NK-92 (cell line): ENCODE measurements around the gene TRIM56.
"Not testable (repeated sequence)": the region's sequence is repeated elsewhere in the genome, so short reads cannot be mapped to it uniquely, and the experiment has no call there.

Experiments
- DNase-seq: peaks from one replicate; lab custom pipeline; 2025; ENCODE audit not compliant: unreplicated experiment; lab: John Stamatoyannopoulos, UW

TRIM56 gene

DNA sequence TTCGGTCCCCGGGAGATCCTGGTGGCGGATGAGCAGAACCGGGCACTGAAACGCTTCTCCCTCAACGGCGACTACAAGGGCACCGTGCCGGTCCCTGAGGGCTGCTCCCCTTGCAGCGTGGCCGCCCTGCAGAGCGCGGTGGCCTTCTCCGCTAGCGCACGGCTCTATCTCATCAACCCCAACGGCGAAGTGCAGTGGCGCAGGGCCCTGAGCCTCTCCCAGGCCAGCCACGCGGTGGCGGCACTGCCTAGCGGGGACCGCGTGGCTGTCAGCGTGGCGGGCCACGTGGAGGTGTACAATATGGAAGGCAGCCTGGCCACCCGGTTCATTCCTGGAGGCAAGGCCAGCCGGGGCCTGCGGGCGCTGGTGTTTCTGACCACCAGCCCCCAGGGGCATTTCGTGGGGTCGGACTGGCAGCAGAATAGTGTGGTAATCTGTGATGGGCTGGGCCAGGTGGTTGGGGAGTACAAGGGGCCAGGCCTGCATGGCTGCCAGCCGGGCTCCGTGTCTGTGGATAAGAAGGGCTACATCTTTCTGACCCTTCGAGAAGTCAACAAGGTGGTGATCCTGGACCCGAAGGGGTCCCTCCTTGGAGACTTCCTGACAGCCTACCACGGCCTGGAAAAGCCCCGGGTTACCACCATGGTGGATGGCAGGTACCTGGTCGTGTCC, 3.7 kb downstream of the TRIM56 start:
- no peak for DNase-seq

DNA sequence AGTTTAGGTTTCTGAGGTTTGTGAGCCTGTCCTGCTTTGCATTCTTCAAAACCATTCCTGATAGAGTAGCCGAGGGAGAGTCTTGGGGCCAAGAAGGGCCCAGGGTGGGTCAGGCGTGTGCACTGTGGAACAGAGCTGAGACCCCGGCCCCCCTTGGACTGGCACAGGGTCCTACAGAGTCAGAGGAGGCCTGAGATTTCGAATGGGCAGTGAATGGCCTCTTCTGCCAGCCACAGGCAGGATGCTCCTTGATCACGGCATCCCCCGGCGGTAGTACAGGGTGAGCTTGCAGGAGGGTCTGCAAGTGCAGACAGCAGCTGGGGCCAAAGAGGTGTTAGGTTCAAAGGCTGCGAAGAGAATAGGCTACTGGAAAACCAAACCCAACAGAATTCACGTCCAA, 4.6 kb downstream of the TRIM56 start:
- DNase-seq, result no peak

DNA sequence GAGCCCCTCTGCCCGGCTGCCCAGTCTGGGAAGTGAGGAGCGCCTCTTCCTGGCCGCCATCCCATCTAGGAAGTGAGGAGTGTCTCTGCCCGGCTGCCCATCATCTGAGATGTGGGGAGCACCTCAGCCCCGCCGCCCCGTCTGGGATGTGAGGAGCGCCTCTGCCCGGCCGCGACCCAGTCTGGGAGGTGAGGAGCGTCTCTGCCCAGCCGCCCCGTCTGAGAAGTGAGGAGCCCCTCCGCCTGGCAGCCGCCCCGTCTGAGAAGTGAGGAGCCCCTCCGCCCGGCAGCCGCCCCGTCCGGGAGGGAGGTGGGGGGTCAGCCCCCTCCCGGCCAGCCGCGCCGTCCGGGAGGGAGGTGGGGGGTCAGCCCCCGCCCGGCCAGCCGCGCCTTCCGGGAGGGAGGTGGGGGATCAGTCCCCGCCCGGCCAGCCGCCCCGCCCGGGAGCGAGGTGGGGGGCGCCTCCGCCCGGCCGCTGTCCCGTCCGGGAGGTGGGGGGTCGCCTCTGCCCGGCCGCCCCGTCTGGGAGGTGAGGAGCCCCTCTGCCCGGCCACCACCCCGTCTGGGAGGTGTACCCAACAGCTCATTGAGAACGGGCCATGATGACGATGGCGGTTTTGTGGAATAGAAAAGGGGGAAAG, 7.1 kb downstream of the TRIM56 start:
- not testable (repeated sequence) for DNase-seq

DNA sequence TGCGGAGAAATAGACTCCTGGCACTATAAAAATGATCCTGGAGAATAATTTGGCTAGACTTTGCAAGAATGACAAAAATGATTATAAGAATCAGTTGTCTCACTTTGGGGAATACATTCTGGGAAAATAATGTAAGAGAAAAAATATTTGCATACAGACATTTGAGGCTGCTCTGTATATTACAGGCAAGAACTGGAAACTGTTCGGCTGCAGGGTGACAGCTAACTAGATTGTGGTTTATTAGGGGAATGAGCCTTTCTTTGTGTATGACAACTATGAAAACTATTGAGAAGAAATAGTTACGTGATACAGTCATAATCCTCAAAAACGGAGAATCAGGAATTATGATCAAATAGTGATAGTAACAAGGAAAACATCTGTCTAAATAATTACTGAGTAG, 8.6 kb downstream of the TRIM56 start:
- no peak for DNase-seq

DNA sequence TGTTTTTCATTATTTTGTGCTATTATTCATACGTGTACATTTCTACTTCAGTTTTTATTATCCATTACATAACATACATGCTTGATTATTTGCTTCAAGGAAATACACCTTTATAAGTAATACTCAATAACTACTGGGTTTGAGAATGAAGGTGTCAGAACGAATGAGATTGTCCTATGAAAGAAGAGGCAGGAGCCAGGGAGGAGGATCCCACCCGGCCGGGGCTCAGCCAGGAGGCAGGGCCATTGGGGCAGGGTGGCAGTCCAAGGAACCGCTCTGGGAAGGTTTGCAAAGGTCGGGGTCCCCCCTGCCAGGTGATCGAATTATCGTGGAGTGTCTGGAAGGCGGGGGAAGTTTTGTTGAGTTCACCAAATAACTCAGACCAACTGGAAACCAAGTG, 9.1 kb downstream of the TRIM56 start:
- DNase-seq, result no peak

DNA sequence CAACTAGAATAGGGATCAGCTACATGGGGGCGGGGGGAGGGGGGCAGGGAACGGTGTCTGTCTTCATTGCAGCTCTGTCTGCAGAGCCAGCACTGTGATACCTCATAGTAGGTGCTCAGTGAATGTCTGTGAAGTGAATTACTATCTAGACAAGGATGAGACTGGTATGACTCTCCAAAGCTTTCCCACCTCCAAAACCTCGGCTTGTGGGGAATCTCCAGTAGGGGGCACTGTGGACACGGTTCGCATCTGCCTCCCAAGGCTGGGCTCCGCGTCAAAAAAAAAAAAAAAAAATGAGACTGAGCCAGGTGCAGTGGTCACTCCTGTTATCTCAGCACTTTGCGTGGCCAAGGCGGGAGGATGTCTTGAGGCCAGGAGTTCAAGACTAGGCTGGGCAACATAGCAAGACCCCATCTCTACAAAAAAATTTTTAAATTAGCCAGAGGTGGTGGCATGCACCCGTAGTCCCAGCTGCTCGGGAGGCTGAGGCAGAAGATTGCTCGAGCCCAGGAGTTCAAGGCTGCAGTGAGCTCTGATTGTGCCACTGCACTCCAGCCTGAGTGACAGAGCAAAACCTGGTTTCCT, 9.6 kb downstream of the TRIM56 start:
- no peak for DNase-seq

DNA sequence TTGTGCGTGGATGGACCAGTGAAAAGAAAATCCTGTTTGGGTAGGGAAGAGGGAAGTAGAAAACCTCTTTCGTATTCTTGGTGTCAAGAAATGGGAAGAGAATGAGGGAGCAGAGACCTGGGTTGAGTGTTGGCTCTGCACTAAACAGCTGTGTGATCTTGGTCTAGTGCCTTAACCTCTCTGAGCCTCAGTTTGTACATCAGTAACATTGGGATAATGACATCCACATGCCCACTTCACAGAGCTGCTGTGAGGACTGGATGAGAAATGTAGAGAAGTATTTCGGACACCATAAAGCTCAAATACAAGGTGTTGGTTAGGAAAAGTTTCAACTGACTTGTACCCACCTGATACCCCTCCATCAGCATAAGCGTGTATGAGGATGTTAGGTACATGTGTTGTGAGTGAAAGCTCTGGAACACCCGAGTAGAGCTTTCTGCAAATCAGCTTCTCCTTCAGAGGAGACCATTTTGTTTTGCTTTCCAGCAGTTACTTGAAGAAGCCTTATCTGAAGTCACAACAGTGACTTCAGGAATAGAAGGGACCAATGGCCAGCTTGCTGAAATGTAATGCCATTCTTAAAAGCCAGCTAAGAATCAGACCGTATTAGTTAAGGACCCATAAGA, 11.2 kb downstream of the TRIM56 start:
- no peak for DNase-seq

DNA sequence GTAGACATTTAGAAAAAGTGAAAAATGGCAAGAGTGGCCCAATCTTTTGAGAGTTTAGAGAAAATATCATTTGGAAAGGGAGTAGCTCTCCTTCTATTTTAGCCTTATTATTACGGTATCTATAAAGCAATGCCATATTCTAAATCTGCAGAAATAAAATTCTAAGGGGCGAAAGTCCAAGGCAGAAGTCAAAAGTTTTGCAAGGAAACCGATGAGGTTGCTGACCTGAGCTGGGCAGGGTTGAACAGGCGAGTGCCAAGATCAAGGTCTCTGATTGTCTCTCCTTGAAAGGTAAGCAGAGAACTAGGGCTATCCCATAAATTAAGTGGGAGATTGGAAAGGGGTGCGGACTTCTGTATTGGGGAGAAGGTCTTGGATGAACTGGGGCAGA, 11.7 kb downstream of the TRIM56 start:
- DNase-seq, result no peak

DNA sequence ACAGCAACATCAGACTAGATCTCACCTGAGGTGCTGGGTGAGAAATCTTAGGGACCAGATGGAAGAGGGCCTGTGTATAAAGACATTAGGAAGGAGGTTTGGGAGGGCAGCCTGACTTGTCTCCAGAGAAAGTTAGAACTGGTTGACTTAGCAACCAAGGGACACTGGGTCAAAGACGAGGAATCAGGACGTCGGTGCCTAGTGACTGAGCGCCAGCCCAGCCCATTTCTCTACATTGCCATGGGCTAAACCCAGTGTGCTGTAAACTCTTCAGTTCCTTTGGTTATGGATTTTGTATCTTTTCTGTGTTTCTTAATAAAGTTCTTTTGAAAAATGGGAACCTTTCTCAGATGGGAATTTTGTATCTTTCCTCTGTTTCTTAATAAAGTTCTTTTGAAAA, 12.3 kb downstream of the TRIM56 start:
- no peak for DNase-seq

DNA sequence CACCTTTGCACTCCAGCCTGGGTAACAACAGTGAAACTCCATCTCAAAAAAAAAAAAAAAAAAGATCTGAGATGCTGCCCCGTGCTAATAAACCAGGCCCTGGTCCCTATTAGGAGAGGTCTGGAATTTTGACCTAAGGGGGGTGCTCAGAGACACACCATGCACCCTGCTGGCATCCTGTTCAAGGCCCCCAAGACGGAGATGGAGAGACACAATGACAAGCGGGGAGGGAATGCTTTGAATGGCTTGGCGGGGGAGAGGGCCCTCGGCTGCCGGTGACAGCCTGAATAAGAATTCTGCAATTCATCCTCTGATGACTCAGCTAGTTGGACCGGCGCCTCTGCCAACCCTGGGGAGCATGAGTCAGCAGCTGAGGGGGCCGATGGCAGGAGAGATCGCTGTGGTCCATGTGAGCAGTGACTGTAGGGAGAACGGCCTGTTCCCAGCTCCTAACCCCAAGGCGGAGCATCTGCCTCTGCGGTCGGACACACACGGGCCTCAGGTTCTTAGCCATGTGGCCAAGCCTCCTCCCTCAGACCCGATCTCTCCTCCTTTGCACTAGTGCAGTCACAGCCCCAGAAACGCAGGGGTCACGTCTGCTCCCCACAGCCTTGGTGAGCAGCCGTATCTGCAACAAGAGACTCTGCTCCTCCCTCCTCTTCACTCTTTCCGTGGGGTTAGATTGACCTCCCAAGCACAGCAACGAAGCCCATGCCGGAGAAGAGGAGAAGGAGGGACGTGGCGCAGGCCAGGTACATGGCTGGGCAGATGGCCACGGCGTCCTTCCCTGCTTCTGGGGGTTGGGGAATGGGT, 14.9 kb downstream of the TRIM56 start:
- DNase-seq, result no peak

DNA sequence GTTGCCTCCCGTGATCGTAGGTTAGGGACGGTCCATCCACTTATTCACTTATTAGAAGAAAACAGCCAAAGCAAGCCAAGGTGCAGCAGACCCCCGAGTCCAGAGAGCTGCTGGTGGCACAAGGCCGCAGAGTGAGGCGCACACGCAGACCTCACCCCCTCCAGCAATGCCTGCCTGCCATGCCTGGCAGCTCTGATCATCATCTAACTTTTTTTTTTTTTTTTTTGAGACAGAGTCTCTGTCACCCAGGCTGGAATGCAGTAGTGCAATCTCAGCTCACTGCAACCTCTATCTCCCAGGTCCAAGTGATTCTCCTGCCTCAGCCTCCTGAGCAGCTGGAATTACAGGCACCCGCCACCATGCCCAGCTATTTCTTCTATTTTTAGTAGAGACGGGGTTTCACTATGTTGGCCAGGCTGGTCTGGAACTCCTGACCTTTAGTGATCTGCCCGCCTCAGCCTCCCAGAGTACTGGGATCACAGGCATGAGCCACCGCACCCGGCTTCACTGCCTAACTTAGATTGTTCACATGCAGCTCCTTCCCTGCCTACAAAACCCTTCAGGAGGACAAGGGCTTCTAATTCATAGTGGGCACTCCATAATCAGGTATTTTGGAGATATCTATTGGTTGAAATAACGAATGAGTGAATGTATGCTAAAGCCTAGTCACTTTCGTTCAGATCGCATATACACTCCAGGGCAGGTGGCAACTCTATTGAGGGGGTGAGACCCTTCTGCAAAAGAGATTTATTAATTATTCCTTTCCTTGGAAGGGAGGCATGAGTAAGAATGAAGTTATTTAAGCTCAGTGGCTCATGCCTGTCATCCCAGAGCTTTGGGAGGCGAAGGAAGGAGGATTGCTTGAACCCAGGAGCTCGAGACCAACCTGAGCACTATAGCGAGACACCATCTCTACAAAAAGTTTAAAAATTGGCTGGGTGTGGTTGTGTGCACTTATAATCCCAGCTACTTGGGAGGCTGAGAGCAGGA, 15.9 kb downstream of the TRIM56 start:
- DNase-seq, result no peak

DNA sequence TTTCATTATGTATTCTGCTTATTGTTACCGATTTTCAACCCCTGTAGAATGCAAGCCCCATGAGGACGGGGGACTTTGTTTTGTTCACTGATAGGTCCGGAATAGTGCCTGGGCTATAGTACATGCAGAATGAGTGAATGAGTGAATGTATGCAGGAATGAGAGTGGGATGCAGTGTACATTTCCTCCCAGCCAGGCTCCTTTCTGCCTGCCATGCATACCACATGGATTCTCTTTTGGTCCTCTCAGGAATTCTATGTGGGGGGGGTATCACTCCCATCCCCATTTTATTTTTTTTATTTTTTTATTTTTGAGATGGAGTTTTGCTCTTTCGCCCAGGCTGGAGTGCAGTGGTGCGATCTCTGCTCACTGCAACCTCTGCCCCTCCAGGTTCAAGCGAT, 16.7 kb downstream of the TRIM56 start:
- no peak for DNase-seq

DNA sequence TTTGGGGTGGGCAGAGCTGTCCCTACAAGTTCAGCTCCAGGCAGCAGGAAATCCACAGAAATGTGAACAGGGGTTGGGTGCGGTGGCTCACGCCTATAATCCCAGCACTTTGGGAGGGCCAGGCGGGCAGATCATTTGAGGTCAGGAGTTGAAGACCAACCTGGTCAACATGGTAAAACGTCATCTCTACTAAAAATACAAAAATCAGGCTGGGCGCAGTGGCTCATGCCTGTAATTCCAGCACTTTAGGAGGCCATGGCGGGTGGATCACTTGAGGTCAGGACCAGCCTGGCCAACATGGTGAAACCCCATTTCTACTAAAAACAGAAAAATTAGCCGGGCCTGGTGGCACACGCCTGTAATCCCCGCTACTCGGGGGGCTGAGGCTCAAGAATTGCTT, 18.4 kb downstream of the TRIM56 start:
- not testable (repeated sequence) for DNase-seq

DNA sequence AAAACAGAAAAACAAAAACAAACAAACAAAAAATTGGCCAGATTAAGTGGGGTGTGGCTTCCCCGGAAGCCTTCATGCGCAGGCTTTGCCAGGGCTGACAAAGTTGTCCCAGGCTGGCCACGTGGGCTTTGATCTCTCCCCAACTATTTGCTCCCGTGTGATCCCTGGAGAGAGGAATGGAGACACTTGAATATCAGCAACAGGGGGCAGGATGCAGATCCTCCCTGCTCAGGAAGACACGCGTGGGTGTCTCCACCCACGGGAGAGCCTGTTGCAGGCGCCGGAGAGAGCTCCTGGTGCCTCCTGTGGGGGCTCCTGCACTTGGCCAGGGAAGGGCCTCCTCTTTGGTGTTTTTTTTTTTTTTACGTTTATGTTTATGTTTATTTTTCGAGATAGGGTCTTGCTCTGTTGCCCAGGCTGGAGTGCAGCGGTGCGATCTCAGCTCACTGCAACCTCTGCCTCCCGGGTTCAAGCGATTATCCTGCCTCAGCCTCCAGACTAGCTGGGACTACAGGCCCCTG, 19.0 kb downstream of the TRIM56 start:
- DNase-seq, result no peak

DNA sequence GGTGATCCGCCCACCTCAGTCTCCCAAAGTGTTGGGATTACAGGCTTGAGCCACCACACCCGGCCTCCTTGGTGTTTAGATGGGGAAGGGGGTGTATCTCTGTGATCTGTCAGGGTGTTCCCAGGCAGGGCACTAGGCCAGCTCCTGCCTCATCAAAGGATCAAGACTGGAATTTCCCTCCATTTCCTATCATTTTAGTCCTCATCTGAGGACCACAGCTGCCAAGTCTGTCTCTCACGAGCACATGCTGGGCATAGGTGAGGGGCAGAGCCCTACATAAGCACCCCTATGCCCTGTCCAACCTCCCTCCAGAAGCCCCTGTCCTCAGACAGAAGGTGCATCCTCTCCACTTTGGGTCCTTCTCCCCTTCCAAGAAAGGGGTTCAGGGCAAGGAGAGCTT, 19.5 kb downstream of the TRIM56 start:
- DNase-seq, result no peak

DNA sequence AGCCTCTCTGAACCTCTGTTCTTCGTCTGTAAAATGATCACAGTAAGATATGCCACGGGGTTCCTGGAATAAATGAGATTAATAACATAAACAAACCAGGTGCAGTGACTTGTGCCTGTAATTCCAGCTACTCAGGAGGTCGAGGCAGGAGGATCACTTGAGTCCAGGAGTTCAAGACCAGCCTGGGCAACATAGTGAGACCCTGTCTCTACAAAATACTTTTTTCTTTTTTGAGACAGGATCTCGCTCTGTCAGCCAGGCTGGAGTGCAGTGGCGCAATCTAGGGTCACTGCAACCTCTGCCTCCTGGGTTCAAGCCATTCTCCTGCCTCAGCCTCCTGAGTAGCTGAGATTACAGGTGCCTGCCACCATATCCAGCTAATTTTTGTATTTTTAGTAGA, 20.0 kb downstream of the TRIM56 start:
- not testable (repeated sequence) for DNase-seq

DNA sequence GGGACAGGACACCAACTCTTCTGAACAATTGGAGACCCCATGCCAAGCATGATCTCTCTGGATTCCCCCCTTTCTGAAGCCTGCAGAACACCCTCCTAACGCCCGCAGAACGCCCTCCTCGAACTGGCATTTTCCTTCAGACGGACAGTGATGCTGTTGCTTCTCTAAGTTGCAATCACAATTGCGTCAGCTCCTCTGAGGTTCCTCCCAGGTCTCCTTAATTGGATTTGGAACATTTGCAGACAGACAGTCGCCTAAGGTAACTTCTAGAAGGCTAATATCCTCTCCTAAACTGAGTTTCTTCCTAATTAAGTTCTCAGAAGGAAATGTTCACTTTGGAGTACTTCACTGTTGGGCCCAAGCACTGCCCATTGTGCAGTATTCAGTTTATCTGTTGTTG, 21.1 kb downstream of the TRIM56 start:
- DNase-seq, result no peak

DNA sequence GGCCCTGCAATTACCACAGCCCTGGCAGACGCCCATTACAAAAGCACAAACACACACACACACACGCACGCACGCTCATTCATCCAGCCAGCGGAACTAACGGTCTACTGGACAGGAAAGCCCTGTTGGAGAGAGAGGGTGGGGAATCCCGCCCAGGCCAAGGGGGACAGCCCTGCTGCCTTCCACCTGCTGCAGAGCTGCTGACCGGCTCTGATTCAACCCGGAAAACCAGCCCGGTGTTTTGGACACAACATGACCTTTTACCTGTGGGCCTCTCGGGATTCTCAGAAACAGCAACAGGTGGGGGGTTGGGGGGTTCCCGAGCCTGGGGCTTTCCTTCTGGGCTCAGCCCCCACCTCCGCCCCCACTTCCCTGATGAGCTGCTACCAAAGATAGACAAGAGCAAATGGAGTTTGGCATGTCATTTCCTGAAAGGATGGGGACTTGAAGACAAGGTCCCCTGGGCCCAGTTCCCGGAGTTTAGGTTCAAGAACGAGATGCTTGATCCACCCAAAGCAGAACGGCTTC, 23.1 kb downstream of the TRIM56 start:
- no peak for DNase-seq

DNA sequence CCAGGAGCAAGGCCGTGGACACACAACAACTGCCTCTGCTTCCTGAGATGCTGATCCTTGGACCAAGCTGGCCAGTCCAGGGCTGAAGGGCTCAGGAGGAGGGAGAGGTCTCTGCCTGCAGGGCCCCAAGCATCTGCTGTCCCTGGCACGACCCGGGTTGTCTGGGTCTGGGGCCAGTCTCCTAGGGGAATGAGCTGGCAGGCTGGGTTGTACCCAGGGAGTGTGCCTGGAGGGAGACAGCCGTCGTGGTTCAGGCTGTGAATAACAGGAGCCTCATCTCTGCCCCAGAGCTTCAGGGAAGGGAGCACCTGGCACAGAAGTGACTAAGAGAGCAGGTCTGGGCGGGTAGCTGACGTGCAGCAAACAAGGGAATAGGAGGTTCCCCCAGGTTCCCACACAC, 23.7 kb downstream of the TRIM56 start:
- no peak for DNase-seq

DNA sequence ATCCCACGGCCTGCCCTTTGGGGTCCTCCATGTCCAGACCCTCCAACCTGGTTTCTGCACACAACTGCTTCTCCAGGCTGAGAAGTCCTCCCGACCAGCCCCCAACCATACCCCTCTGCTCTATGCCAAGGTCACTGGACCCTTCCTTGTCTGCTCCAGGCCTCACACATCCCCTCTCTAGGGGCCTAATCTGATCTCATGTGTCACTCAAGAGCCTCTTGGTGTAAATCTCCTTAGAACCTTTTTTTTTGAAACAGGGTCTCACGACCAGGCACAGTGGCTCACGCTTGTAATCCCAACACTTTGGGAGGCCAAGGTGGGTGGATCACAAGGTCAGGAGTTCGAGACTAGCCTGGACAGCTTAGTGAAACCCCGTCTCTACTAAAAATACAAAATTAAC, 24.1 kb downstream of the TRIM56 start:
- no peak for DNase-seq
